ENCODE data around the gene PIGS. TPM values are rescaled to one million over a fixed set of nuclear protein-coding genes. Genes with fewer than 3 reads are reported as not detected.

The PIGS gene
- total and polyA plus RNA-seq, 7 experiments from 2014 or later = 46.6 to 71.2 (median 60.4) TPM

- CTCF ChIA-PET = interaction anchor here (0.7 kb wide), 1 partner anchor 25 kb away, joined by 3 read pairs; no protein-coding TSS in a partner anchor
- H3K4me3 Mint-ChIP-seq = no peak overlapping the region
These were observed 42.9 kb downstream of the PIGS start for GRCh38 chr17:28528327-28529012.

GRCh38 chr17:28527859-28528258 lies 43.5 kb downstream of the PIGS start:
- Histone ChIP-seq H3K27ac (ENCODE audit: low read depth, low read length) (no peak overlapping the region), H3K36me3 (ENCODE audit: control insufficient read depth in 2 of 3, insufficient read depth in 3 of 3, low read length in 3 of 3) (no peaks in the 10 kb centered on the region), H3K9me3 (ENCODE audit: control insufficient read depth in 2 of 3, low read length in 3 of 3) (no peaks in the 10 kb centered on the region), H3K27me3 (ENCODE audit: control insufficient read depth in 2 of 2, insufficient read depth in 2 of 2, low read length in 2 of 2) (no peaks in the 10 kb centered on the region), H3K4me1 (ENCODE audit: control insufficient read depth in 2 of 2, insufficient read depth in 2 of 2, low read length in 2 of 2) (no peaks in the 10 kb centered on the region), H3K4me3 (ENCODE audit: low read length) (no peak overlapping the region)
- ATAC-seq (no peak), DNase-seq (no peak)
- Mint-ChIP-seq H3K4me1 (peaks cover 0 to 2% (median 0%) of the 10 kb centered on the region in 7 donors), H3K27ac (no peak overlapping the region), H3K36me3 (no peaks in the 10 kb centered on the region), H3K9me3 (no peaks in the 10 kb centered on the region), H3K4me3 (no peak overlapping the region), H3K27me3 (peaks cover 0 to 4% (median 0%) of the 10 kb centered on the region in 5 donors)
- intact Hi-C loops (cut with micrococcal nuclease) = no loop called here
- ChIA-PET CTCF (no interaction called here), POLR2A (no interaction called here)

More at GRCh38 chr17:28528327-28529012, 42.9 kb downstream of the PIGS start:
- intact Hi-C loops (cut with micrococcal nuclease) = no loop called here
- Histone ChIP-seq H3K27me3 (ENCODE audit: control insufficient read depth in 2 of 2, insufficient read depth in 2 of 2, low read length in 2 of 2) (no peaks in the 10 kb centered on the region), H3K27ac (ENCODE audit: low read depth, low read length) (no peak overlapping the region), H3K9me3 (ENCODE audit: control insufficient read depth in 2 of 3, low read length in 3 of 3) (no peaks in the 10 kb centered on the region), H3K4me3 (ENCODE audit: low read length) (no peak overlapping the region), H3K4me1 (ENCODE audit: control insufficient read depth in 2 of 2, insufficient read depth in 2 of 2, low read length in 2 of 2) (no peaks in the 10 kb centered on the region), H3K36me3 (ENCODE audit: control insufficient read depth in 2 of 3, insufficient read depth in 3 of 3, low read length in 3 of 3) (no peaks in the 10 kb centered on the region)
- ATAC-seq = no peak
- Mint-ChIP-seq H3K4me1 (peaks cover 0 to 2% (median 0%) of the 10 kb centered on the region in 7 donors), H3K36me3 (no peaks in the 10 kb centered on the region), H3K9me3 (no peaks in the 10 kb centered on the region), H3K27ac (no peak overlapping the region), H3K27me3 (peaks cover 0 to 4% (median 0%) of the 10 kb centered on the region in 5 donors)
- POLR2A ChIA-PET = no interaction called here
- DNase-seq = no peak

- ChIA-PET CTCF (no interaction called here), POLR2A (no interaction called here)
- Histone ChIP-seq H3K27me3 (ENCODE audit: control insufficient read depth in 2 of 2, insufficient read depth in 2 of 2, low read length in 2 of 2) (no peaks in the 10 kb centered on the region), H3K27ac (ENCODE audit: low read depth, low read length) (no peak overlapping the region), H3K4me1 (ENCODE audit: control insufficient read depth in 2 of 2, insufficient read depth in 2 of 2, low read length in 2 of 2) (no peaks in the 10 kb centered on the region), H3K4me3 (ENCODE audit: low read length) (no peak overlapping the region), H3K36me3 (ENCODE audit: control insufficient read depth in 2 of 3, insufficient read depth in 3 of 3, low read length in 3 of 3) (no peaks in the 10 kb centered on the region), H3K9me3 (ENCODE audit: control insufficient read depth in 2 of 3, low read length in 3 of 3) (no peaks in the 10 kb centered on the region)
- intact Hi-C loops (cut with micrococcal nuclease) = no loop called here
- ATAC-seq (no peak), DNase-seq (no peak)
- Mint-ChIP-seq H3K27ac (peak overlapping the region in 2 of 9 donors; percentile 17 to 52), H3K9me3 (no peaks in the 10 kb centered on the region), H3K27me3 (peaks cover 0 to 2% (median 0%) of the 10 kb centered on the region in 5 donors), H3K36me3 (no peaks in the 10 kb centered on the region), H3K4me3 (no peak overlapping the region), H3K4me1 (peaks cover 0 to 2% (median 0%) of the 10 kb centered on the region in 7 donors)
These were observed 44.1 kb downstream of the PIGS start for GRCh38 chr17:28527181-28527681.

- H3K9me3 Mint-ChIP-seq = no peaks in the 10 kb centered on the region
- H3K36me3 ChIP-seq (ENCODE audit: control insufficient read depth in 2 of 3, insufficient read depth in 3 of 3, low read length in 3 of 3) = no peaks in the 10 kb centered on the region
- DNase-seq (no peak), ATAC-seq (no peak)
- H3K4me3 Mint-ChIP-seq = no peak overlapping the region
- intact Hi-C loops (cut with micrococcal nuclease) = no loop called here
- no peak overlapping the region for H3K27ac Mint-ChIP-seq
- H3K4me3 ChIP-seq (ENCODE audit: low read length) = no peak overlapping the region
- no peaks in the 10 kb centered on the region for H3K9me3 ChIP-seq (ENCODE audit: control insufficient read depth in 2 of 3, low read length in 3 of 3)
- H3K4me1 ChIP-seq (ENCODE audit: control insufficient read depth in 2 of 2, insufficient read depth in 2 of 2, low read length in 2 of 2) = no peaks in the 10 kb centered on the region
- POLR2A ChIA-PET = no interaction called here
- H3K27me3 Mint-ChIP-seq = no peaks in the 10 kb centered on the region
- no peaks in the 10 kb centered on the region for H3K27me3 ChIP-seq (ENCODE audit: control insufficient read depth in 2 of 2, insufficient read depth in 2 of 2, low read length in 2 of 2)
- CTCF ChIA-PET = no interaction called here
- H3K27ac ChIP-seq (ENCODE audit: low read depth, low read length) = no peak overlapping the region
- no peaks in the 10 kb centered on the region for H3K36me3 Mint-ChIP-seq
- peaks cover 0 to 2% (median 0%) of the 10 kb centered on the region in 7 donors for H3K4me1 Mint-ChIP-seq
These were observed 44.9 kb downstream of the PIGS start for GRCh38 chr17:28526381-28526780.

GRCh38 chr17:28524476-28525424 lies 46.6 kb downstream of the PIGS start:
- no peak for DNase-seq
- no peaks in the 10 kb centered on the region for H3K36me3 ChIP-seq (ENCODE audit: control insufficient read depth in 2 of 3, insufficient read depth in 3 of 3, low read length in 3 of 3)
- H3K27me3 ChIP-seq (ENCODE audit: control insufficient read depth in 2 of 2, insufficient read depth in 2 of 2, low read length in 2 of 2) = no peaks in the 10 kb centered on the region
- no peak overlapping the region for H3K4me3 Mint-ChIP-seq
- no peaks in the 10 kb centered on the region for H3K4me1 ChIP-seq (ENCODE audit: control insufficient read depth in 2 of 2, insufficient read depth in 2 of 2, low read length in 2 of 2)
- no peaks in the 10 kb centered on the region for H3K27me3 Mint-ChIP-seq
- H3K4me3 ChIP-seq (ENCODE audit: low read length) = no peak overlapping the region
- no peaks in the 10 kb centered on the region for H3K9me3 Mint-ChIP-seq
- POLR2A ChIA-PET = no interaction called here
- no peak overlapping the region for H3K27ac ChIP-seq (ENCODE audit: low read depth, low read length)
- no peak for ATAC-seq
- intact Hi-C loops (cut with micrococcal nuclease) = no loop called here
- peaks cover 0 to 2% (median 0%) of the 10 kb centered on the region in 7 donors for H3K4me1 Mint-ChIP-seq
- no peak overlapping the region for H3K27ac Mint-ChIP-seq
- no peaks in the 10 kb centered on the region for H3K9me3 ChIP-seq (ENCODE audit: control insufficient read depth in 2 of 3, low read length in 3 of 3)
- H3K36me3 Mint-ChIP-seq = no peaks in the 10 kb centered on the region
- CTCF ChIA-PET = no interaction called here

GRCh38 chr17:28523876-28524275 lies 47.4 kb downstream of the PIGS start:
- Histone ChIP-seq H3K27me3 (ENCODE audit: control insufficient read depth in 2 of 2, insufficient read depth in 2 of 2, low read length in 2 of 2) (no peaks in the 10 kb centered on the region), H3K36me3 (ENCODE audit: control insufficient read depth in 2 of 3, insufficient read depth in 3 of 3, low read length in 3 of 3) (no peaks in the 10 kb centered on the region), H3K9me3 (ENCODE audit: control insufficient read depth in 2 of 3, low read length in 3 of 3) (no peaks in the 10 kb centered on the region), H3K4me3 (ENCODE audit: low read length) (no peak overlapping the region), H3K27ac (ENCODE audit: low read depth, low read length) (no peak overlapping the region), H3K4me1 (ENCODE audit: control insufficient read depth in 2 of 2, insufficient read depth in 2 of 2, low read length in 2 of 2) (no peaks in the 10 kb centered on the region)
- Mint-ChIP-seq H3K4me1 (peaks cover 0 to 4% (median 0%) of the 10 kb centered on the region in 7 donors), H3K4me3 (no peak overlapping the region), H3K9me3 (no peaks in the 10 kb centered on the region), H3K27ac (no peak overlapping the region), H3K27me3 (peaks cover 0 to 4% (median 0%) of the 10 kb centered on the region in 5 donors), H3K36me3 (no peaks in the 10 kb centered on the region)
- ATAC-seq (no peak), DNase-seq (no peak)
- intact Hi-C loops (cut with micrococcal nuclease) = no loop called here
- CTCF ChIA-PET = no interaction called here
- POLR2A ChIA-PET = no interaction called here
